Thyroid gland (tissue), 4 donors: ENCODE measurements around the gene FASN. TPM values are rescaled to one million over a fixed set of nuclear protein-coding genes. Genes with fewer than 3 reads are reported as not detected.

Source experiments
- DNase-seq, 2 donors: peaks; one replicate each; pipeline ENCODE4 v3.0.0-alpha.2; 2019
- H3K27ac ChIP-seq, 3 donors: fragments of 200-600 bp; sonication (generic); 1 replicate in 2 of 3; 2 replicates in 1 of 3; pipeline ENCODE4 v1.5.1; 2016 to 2019; ENCODE audit warnings: mild to moderate bottlenecking in 1 of 3, moderate library complexity in 1 of 3
- H3K27me3 ChIP-seq: fragments of 200-600 bp; sonication (generic); one replicate; pipeline ENCODE4 v1.5.1; 2019
- H3K36me3 ChIP-seq, 2 donors: fragments of 200-600 bp; sonication (generic); one replicate each; pipeline ENCODE4 v1.5.1; 2016 to 2019
- H3K4me1 ChIP-seq, 2 donors: fragments of 200-600 bp; sonication (generic); one replicate each; pipeline ENCODE4 v1.5.1; 2017 to 2019
- H3K4me3 ChIP-seq, 3 donors: fragments of 200-600 bp; sonication (generic); replicated peaks in 1 of 3; 1 replicate in 2 of 3; 2 replicates in 1 of 3; pipeline ENCODE4 v1.5.1; 2016; ENCODE audit warnings: mild to moderate bottlenecking in 1 of 3
- H3K9me3 ChIP-seq: fragments of 200-600 bp; sonication (generic); one replicate; pipeline ENCODE4 v1.5.1; 2017
- CTCF ChIP-seq, 6 experiments: fragments of 200-600 bp in 3 of 6; fragments of 450-650 bp in 3 of 6; sonication (generic) in 3 of 6; IDR thresholded peaks; one replicate each; pipeline ENCODE4 v1.5.1; 2016 to 2019; ENCODE audit warnings: antibody characterized with exemption in 6 of 6, mild to moderate bottlenecking in 2 of 6, inconsistent platforms in 1 of 6, moderate library complexity in 1 of 6
- POLR2A ChIP-seq, 2 donors: fragments of 450-650 bp; IDR thresholded peaks; one replicate each; pipeline ENCODE4 v1.6.1; 2017; ENCODE audit warnings: antibody characterized with exemption in 2 of 2, mild to moderate bottlenecking in 2 of 2, moderate library complexity in 1 of 2
- WGBS, 2 donors: methylation state at CpG; one replicate each; pipeline ENCODE4 v1.1.5; 2017; 5-methylcytosine and 5-hydroxymethylcytosine counted together
- intact Hi-C: fragments of 100-400 bp; cut with DNase I; formaldehyde crosslinking; loops from one replicate; pipeline ENCODE4 v1.15.1; 2023
- total RNA-seq, 4 donors: library from RNA; depleted of rRNA; stranded (reverse); fragments of >200 nt; gene quantifications; one replicate each; pipeline ENCODE4 v1.2.3, GENCODE V29; 2016

The FASN gene
- total RNA-seq, 4 donors from 2014 or later = 23.5 to 92.5 (median 77.3) TPM

GRCh38 chr17:82073446-82073845 lies 24.6 kb downstream of the FASN start:
- H3K36me3 ChIP-seq = no peaks in the 10 kb centered on the region
- 73 to 78% methylated on average over 9 of the region's 9 CpGs for WGBS, 2 donors

GRCh38 chr17:82072827-82073226 lies 25.2 kb downstream of the FASN start:
- Histone ChIP-seq H3K4me1 (no peaks in the 10 kb centered on the region), H3K4me3 (no peak overlapping the region), H3K27ac (no peak overlapping the region), H3K27me3 (no peaks in the 10 kb centered on the region), H3K36me3 (no peaks in the 10 kb centered on the region), H3K9me3 (no peaks in the 10 kb centered on the region)
- DNase-seq = no peak
- TF ChIP-seq CTCF (IDR thresholded peaks at IDR 0.05) = no peak
- WGBS, 2 donors = 86 to 92% methylated on average over 6 of the region's 6 CpGs
- intact Hi-C loops = no loop called here

More at GRCh38 chr17:82073446-82073845, 24.6 kb downstream of the FASN start:
- H3K9me3 ChIP-seq = no peaks in the 10 kb centered on the region
- H3K27me3 ChIP-seq = no peaks in the 10 kb centered on the region
- no peaks in the 10 kb centered on the region for H3K4me1 ChIP-seq
- intact Hi-C loops = no loop called here
- DNase-seq = no peak
- no peak overlapping the region for H3K4me3 ChIP-seq
- TF ChIP-seq POLR2A (IDR thresholded peaks at IDR 0.05) (no peak), CTCF (IDR thresholded peaks at IDR 0.05) (no peak)
- H3K27ac ChIP-seq = no peak overlapping the region

- Histone ChIP-seq H3K4me3 (no peak overlapping the region), H3K27me3 (no peaks in the 10 kb centered on the region), H3K9me3 (no peaks in the 10 kb centered on the region), H3K36me3 (no peaks in the 10 kb centered on the region), H3K27ac (no peak overlapping the region), H3K4me1 (peaks cover 7 to 9% of the 10 kb centered on the region in 2 donors)
- intact Hi-C loops = no loop called here
- DNase-seq = no peak
- TF ChIP-seq CTCF (IDR thresholded peaks at IDR 0.05) (no peak), POLR2A (IDR thresholded peaks at IDR 0.05) (no peak)
Observed at GRCh38 chr17:82070611-82071010, 27.4 kb downstream of the FASN start.

- peaks cover 20 to 28% of the 10 kb centered on the region in 2 donors for H3K4me1 ChIP-seq
- peak; percentile 44 to 45 for DNase-seq
- no peaks in the 10 kb centered on the region for H3K27me3 ChIP-seq
- no peaks in the 10 kb centered on the region for H3K9me3 ChIP-seq
- H3K36me3 ChIP-seq = peaks cover 9 to 22% of the 10 kb centered on the region in 2 donors
- intact Hi-C loops = no loop called here
- peak within 1 kb of the TSS; percentile 84 to 94 (median 85) for H3K27ac ChIP-seq
- WGBS, 2 donors = 23 to 32% methylated on average over 23 to 40 of the region's 88 CpGs
- peak within 1 kb of the TSS; percentile 47 to 91 (median 79) for H3K4me3 ChIP-seq
- TF ChIP-seq CTCF (IDR thresholded peaks at IDR 0.05) (no peak), POLR2A (IDR thresholded peaks at IDR 0.05) (peak; percentile 4 to 55)
Observed at GRCh38 chr17:82065638-82066303, 32.3 kb downstream of the FASN start, which contains the start of gene DUS1L. TSS of gene DUS1L (minus strand) at chr17:82065804. CDS start at chr17:82065059, 745 bp downstream.

GRCh38 chr17:82065193-82065637 lies 32.8 kb downstream of the FASN start:
- 3% methylated on average over 8 of the region's 47 CpGs; no CpG with 5 or more reads in 1 of the 2 donors for WGBS, 2 donors
- peaks cover 14 to 27% of the 10 kb centered on the region in 2 donors for H3K36me3 ChIP-seq

More at GRCh38 chr17:82065193-82065637, 32.8 kb downstream of the FASN start:
- intact Hi-C loops = no loop called here
- peak overlapping the region; percentile 47 to 91 (median 79) for H3K4me3 ChIP-seq
- peak; percentile 15 to 27 for DNase-seq
- H3K27ac ChIP-seq = peak overlapping the region; percentile 36 to 79 (median 45)
- TF ChIP-seq POLR2A (IDR thresholded peaks at IDR 0.05) = no peak
- no peak for TF ChIP-seq CTCF (IDR thresholded peaks at IDR 0.05)
- no peaks in the 10 kb centered on the region for H3K9me3 ChIP-seq
- H3K27me3 ChIP-seq = no peaks in the 10 kb centered on the region
- peaks cover 20 to 28% of the 10 kb centered on the region in 2 donors for H3K4me1 ChIP-seq
